Measurements from ENCODE around the gene LSM14A. TPM values are rescaled to one million over a fixed set of nuclear protein-coding genes. Genes with fewer than 3 reads are reported as not detected.
"Not testable (repeated sequence)": the region's sequence is repeated elsewhere in the genome, so short reads cannot be mapped to it uniquely, and the experiment has no call there.

Gene LSM14A
- total RNA-seq, 4 donors from 2014 or later: 88.2 to 152 (median 127) TPM

GRCh38 chr19:34151439-34151838, 20.9 kb upstream of the LSM14A start:
- TF ChIP-seq, protein P1, sequence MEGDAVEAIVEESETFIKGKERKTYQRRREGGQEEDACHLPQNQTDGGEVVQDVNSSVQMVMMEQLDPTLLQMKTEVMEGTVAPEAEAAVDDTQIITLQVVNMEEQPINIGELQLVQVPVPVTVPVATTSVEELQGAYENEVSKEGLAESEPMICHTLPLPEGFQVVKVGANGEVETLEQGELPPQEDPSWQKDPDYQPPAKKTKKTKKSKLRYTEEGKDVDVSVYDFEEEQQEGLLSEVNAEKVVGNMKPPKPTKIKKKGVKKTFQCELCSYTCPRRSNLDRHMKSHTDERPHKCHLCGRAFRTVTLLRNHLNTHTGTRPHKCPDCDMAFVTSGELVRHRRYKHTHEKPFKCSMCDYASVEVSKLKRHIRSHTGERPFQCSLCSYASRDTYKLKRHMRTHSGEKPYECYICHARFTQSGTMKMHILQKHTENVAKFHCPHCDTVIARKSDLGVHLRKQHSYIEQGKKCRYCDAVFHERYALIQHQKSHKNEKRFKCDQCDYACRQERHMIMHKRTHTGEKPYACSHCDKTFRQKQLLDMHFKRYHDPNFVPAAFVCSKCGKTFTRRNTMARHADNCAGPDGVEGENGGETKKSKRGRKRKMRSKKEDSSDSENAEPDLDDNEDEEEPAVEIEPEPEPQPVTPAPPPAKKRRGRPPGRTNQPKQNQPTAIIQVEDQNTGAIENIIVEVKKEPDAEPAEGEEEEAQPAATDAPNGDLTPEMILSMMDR (IDR thresholded peaks at IDR 0.05): no peak
- no peak for TF ChIP-seq POLR2A (IDR thresholded peaks at IDR 0.05)
- Histone ChIP-seq H3K27ac (no peak overlapping the region), H3K36me3 (no peaks in the 10 kb centered on the region)

GRCh38 chr19:34154401-34154800, 17.9 kb upstream of the LSM14A start:
- Histone ChIP-seq H3K9me3 (no peaks in the 10 kb centered on the region), H3K4me3 (no peak overlapping the region), H3K36me3 (no peaks in the 10 kb centered on the region), H3K4me1 (no peaks in the 10 kb centered on the region), H3K27ac (no peak overlapping the region), H3K27me3 (no peaks in the 10 kb centered on the region)
- TF ChIP-seq, protein P1 (IDR thresholded peaks at IDR 0.05): no peak
- TF ChIP-seq POLR2A (IDR thresholded peaks at IDR 0.05): no peak
- DNase-seq: no peak

More at GRCh38 chr19:34151439-34151838, 20.9 kb upstream of the LSM14A start:
- H3K27me3 ChIP-seq: no peaks in the 10 kb centered on the region
- no peaks in the 10 kb centered on the region for H3K4me1 ChIP-seq
- no peak overlapping the region for H3K4me3 ChIP-seq
- H3K9me3 ChIP-seq: no peaks in the 10 kb centered on the region
- no peak for DNase-seq

GRCh38 chr19:34155686-34156085, 16.6 kb upstream of the LSM14A start:
- no peak for DNase-seq
- H3K36me3 ChIP-seq: no peaks in the 10 kb centered on the region
- no peaks in the 10 kb centered on the region for H3K9me3 ChIP-seq
- no peak overlapping the region for H3K4me3 ChIP-seq
- H3K4me1 ChIP-seq: no peaks in the 10 kb centered on the region
- H3K27ac ChIP-seq: no peak overlapping the region
- no peak for TF ChIP-seq POLR2A (IDR thresholded peaks at IDR 0.05)
- TF ChIP-seq, protein P1 (IDR thresholded peaks at IDR 0.05): no peak
- no peaks in the 10 kb centered on the region for H3K27me3 ChIP-seq

- H3K4me1 ChIP-seq, H3K27me3 ChIP-seq, H3K9me3 ChIP-seq, H3K36me3 ChIP-seq, DNase-seq, H3K27ac ChIP-seq, H3K4me3 ChIP-seq: not testable (repeated sequence)
These were observed 13.3 kb upstream of the LSM14A start for GRCh38 chr19:34158966-34159365.

DNA sequence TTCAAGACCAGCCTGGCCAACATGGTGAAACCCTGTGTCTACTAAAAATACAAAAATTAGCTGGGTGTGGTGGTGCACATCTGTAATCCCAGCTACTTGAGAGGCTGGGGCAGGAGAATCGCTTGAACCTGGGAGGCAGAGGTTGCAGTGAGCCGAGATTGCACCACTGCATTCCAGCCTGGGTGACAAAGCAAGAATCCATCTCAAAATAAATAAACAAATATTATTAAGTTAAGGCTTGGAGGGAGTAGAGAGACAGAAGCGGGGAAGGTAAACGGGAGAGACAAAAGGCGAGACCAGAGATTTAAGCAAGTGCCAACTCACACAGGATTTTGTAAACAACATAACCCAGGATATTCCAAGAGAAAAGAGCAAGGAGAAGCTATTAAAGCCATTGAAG, 12.8 kb upstream of the LSM14A start:
- H3K27me3 ChIP-seq, H3K4me1 ChIP-seq, H3K36me3 ChIP-seq, H3K9me3 ChIP-seq, H3K27ac ChIP-seq, H3K4me3 ChIP-seq, DNase-seq: not testable (repeated sequence)

- not testable (repeated sequence) for DNase-seq, H3K9me3 ChIP-seq, H3K4me1 ChIP-seq, H3K27me3 ChIP-seq, H3K27ac ChIP-seq, H3K4me3 ChIP-seq, H3K36me3 ChIP-seq
These were observed 10.4 kb upstream of the LSM14A start for GRCh38 chr19:34161902-34162301.

DNA sequence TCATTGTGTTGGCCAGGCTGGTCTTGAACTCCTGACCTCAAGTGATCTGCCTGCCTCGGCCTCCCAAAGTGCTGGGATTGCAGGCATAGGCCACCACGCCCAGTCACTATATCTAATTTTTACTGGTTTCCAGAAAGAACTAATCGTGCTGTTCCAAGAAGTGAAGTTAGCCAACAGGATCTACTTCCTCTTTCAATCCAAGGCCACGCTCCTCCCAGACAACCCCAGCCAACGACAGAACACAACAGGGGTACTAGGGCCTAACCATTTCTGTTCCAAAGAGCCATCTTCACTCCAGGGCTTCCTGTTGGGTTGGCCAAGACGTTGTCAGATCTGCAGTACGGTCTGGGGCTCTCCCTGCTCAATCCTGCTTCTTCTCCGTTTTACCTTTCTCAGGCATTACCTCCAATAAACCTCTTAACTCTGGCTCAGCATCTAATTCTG, 7.0 kb upstream of the LSM14A start:
- Histone ChIP-seq H3K9me3 (no peaks in the 10 kb centered on the region), H3K4me1 (no peaks in the 10 kb centered on the region), H3K36me3 (no peaks in the 10 kb centered on the region), H3K27me3 (no peaks in the 10 kb centered on the region), H3K4me3 (no peak overlapping the region), H3K27ac (no peak overlapping the region)
- DNase-seq: no peak
- TF ChIP-seq, protein P1 (IDR thresholded peaks at IDR 0.05): no peak
- TF ChIP-seq POLR2A (IDR thresholded peaks at IDR 0.05): no peak

DNA sequence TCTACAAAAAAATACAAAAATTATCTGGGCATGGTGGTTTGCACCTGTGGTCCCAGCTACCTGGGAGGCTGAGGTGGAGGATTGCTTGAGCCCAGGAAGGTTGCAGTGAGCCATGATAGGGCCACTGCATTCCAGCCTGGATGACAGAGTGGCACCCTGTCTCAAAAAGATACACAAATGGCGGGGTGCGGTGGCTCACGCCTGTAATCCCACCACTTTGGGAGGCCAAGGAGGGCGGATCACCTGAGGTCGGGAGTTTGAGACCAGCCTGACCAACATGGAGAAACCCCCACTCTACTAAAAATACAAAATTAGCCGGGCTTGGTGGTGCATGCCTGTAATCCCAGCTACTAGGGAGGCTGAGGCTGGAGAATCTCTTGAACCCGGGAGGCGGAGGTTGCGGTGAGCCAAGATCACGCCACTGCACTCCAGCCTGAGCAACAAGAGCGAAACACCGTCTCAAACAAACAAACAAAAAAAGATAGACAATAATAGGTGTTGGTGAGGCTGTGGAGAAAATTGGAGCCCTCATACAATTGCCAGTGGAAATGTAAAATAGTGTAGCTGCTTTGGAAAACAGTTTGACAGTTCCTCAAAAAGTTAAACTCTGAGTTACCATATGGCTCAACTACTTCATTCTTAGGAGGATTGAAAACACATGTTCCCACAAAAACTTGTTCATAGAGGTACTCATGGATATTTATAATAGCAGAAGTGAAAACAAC, 2.7 kb upstream of the LSM14A start:
- H3K4me3 ChIP-seq, H3K27me3 ChIP-seq, H3K36me3 ChIP-seq, DNase-seq, H3K27ac ChIP-seq, H3K9me3 ChIP-seq: not testable (repeated sequence)
- H3K4me1 ChIP-seq: peaks cover 0 to 21% (median 5%) of the 10 kb centered on the region in 4 donors

Data from Peyer's patch (tissue), 4 donors.